ENCODE results near the gene MXD3. TPM values are rescaled to one million over a fixed set of nuclear protein-coding genes. Genes with fewer than 3 reads are reported as not detected.

MXD3 gene
- total RNA-seq, result 8.8 and 15.4 TPM in 2 replicates

DNA sequence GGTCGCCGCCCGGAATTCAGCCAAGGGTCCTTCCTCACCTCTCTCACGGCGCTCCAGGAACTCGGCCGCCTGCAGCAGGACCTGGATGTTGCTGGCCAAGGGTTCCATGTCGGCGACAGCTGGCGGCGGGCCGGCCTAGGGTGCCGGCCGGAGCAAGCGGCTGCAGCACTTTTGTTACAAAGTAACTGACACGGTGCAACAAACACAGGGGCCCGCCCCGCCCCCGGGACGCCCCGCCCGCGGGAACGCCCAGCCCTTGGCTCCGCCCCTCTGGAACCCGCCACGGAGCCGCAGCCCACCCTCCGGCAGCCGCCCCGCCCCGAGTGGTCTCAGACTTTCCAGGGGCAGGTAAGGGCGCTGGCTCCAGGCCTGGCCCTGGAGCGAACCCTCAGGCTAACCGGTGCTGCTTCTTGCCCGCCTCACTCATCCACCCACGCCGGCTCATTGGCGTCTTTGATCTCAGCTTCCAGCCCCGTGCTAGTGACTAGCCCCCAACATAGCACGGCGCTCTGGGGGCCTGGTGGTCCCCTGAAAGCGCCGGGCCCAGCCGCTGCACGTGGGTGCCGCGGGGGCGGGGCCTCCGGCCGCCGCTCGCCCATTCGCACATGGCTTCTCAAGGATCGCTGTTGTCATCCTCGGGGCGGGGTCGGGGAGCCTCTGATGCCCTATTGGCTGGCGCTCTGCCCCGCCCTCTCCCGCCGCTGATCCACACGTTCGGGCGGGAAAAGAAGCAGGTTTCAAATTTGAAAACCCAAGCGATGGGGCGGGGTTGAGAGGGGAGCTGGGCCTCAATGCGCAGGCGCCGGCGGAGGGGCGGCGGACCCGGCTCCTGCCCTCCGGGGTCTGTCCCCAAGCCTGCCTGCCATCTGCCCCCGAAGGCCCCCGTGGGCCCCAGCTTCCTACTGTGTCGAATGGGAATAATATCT, at the start of gene MXD3:
Gene MXD3, minus strand, starts transcription at position 176 of the 926 bp plus-strand sequence. Its CDS starts 68 bp downstream, at position 108.

DNA sequence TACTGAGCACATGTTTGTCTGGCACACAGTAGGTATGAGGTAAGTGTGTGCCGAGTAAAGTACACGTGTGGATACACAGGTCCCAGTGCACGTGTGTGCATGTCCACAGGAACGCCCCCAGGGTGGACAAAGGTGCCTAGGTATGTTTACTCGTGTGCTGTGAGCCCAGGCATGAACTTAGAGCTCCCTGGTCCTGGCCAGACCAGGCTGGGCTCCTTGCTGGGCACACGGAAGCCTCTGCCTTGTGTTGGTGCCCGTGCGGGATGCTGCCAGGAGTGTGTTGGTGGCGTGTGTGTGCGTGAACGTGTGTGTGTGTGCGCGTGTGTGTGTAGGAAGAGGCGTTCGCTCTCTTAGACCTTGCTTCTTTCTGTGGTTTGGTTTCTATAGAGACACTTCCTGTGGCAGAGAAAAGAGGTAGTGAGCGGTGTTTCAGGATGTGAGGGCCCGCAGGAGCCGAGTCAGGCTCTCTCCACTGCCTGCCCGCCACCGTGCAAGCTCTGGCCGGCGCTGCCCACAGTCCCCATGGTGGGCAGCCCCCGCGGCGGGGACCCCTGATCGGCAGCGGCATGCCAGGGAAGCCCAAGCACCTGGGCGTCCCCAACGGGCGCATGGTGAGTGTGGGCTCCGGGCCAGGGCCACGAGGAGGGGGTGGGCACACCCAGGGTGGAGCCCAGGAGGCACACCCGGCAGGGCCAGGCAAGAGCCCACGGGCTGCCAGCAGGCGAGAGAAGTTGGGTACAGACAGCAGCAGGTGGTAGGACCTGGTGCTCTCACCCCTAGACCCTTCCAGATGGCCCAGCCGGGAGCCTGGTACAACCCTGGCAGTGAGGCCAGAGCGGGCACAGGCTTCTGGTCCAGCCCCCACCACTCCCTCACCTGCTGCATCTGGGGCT, 46.0 kb upstream of the MXD3 start, which contains the start of gene RGS14:
Gene RGS14, plus strand, starts transcription at position 466 of the 893 bp plus-strand sequence. Its CDS starts 101 bp downstream, at position 567.

GRCh38 chr5:177351392-177352329, 40.0 kb upstream of the MXD3 start, which contains the start of gene LMAN2:
TSS of gene LMAN2 (minus strand) at chr5:177351668. CDS start at chr5:177351647, 21 bp downstream.

DNA sequence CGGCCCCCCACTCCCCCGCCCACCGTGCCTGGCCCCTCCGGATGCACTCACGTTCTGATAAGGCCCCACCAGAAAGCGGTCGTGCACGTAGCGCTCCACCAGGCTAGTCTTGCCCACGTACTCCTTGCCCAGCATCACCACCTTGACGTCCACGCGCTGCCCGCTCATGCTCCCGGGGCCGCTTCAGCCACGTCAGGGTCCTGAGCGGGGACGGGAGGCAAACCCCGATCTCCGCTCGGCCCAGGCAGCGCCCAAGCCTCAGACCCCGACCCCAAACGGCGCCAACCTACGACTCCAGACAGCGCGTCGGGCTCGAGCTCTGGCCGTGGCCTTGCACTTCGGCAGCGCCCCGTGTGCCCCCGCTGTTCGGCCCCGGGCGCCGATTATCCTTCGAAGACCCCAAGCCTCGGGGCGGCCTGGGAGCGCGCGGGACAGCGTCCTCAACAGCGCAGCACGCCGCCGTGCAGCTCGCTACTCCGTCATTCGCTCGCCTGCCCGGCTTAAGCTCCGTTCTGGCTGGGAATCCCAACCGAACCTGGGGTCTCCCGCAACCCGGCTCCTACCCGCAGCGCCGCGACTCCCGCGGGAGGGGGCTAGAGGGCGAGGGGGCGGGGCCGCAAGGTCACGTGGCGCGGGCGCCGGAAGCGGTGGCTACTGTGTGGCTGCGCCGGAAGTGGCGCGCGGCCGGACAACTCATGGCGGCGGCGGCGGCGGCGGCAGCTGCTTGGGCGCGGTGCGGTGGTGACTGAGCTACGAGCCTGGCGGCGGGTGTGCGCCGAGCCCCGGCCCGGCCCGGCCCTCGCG, 8.4 kb downstream of the MXD3 start, which contains the start of the genes PRELID1 and RAB24:
Gene PRELID1, plus strand, starts transcription at position 679 of the 804 bp plus-strand sequence. CDS start 187 bp downstream, outside the sequence.
Gene RAB24, minus strand, starts transcription at position 599 of the 804 bp plus-strand sequence. Its CDS starts 431 bp downstream, at position 168.

Other genes starting within 250 kb of the MXD3 start
- 0.73 and 1.4 TPM in 2 replicates for gene FGFR4, start 225.0 kb downstream of the MXD3 start, total RNA-seq
- gene NSD1, start 178.1 kb downstream of the MXD3 start, total RNA-seq, result 30.1 and 47.9 TPM in 2 replicates
- 9.9 and 11.9 TPM in 2 replicates for gene RAB24, start 8.2 kb downstream of the MXD3 start, total RNA-seq
- 115 and 123 TPM in 2 replicates for gene PRELID1, start 8.1 kb downstream of the MXD3 start, total RNA-seq
- gene LMAN2, start 39.8 kb upstream of the MXD3 start, total RNA-seq, result 263 and 352 TPM in 2 replicates
- 2.5 and 4.4 TPM in 2 replicates for gene RGS14, start 46.0 kb upstream of the MXD3 start, total RNA-seq
- not detected in 2 replicates for gene SLC34A1, start 72.5 kb upstream of the MXD3 start, total RNA-seq
- gene PFN3, start 88.8 kb upstream of the MXD3 start, total RNA-seq, result 1.1 TPM in 1 of 2 replicates, not detected in the other
- 0.37 and 0.39 TPM in 2 replicates for gene F12, start 97.7 kb upstream of the MXD3 start, total RNA-seq
- 19.5 and 33.2 TPM in 2 replicates for gene GRK6, start 114.8 kb upstream of the MXD3 start, total RNA-seq
- 26.1 and 33.8 TPM in 2 replicates for gene PRR7, start 134.9 kb upstream of the MXD3 start, total RNA-seq
- 160 and 173 TPM in 2 replicates for gene DBN1, start 161.7 kb upstream of the MXD3 start, total RNA-seq
- gene PDLIM7, start 185.7 kb upstream of the MXD3 start, total RNA-seq, result 63.9 and 69.4 TPM in 2 replicates
- gene DOK3, start 197.9 kb upstream of the MXD3 start, total RNA-seq, result 1.1 and 1.4 TPM in 2 replicates
- gene DDX41, start 205.1 kb upstream of the MXD3 start, total RNA-seq, result 55.5 and 90.4 TPM in 2 replicates
- 29.4 and 30.7 TPM in 2 replicates for gene FAM193B, start 242.7 kb upstream of the MXD3 start, total RNA-seq